Naive B cell (primary cell): Measurements from ENCODE around the gene RTTN. TPM values are rescaled to one million over a fixed set of nuclear protein-coding genes. Genes with fewer than 3 reads are reported as not detected.

Experiments used
- ATAC-seq, 2 donors: fragments of 150-1000 bp; cut with Tn5 transposase; 2 replicates each; pipeline ENCODE4 v1.10.0; 2021; ENCODE audit warnings: low read depth in 2 of 2, mild to moderate bottlenecking in 2 of 2, moderate library complexity in 2 of 2
- DNase-seq: peaks from one replicate; pipeline ENCODE4 v3.0.0; 2022
- H3K27ac Mint-ChIP-seq, 6 donors: one replicate each; pipeline ENCODE4 v1.8.0; 2020 to 2022; ENCODE audit warnings: mild to moderate bottlenecking in 6 of 6, mixed read lengths in 6 of 6, moderate library complexity in 5 of 6, inconsistent platforms in 2 of 6
- H3K27me3 Mint-ChIP-seq, 3 donors: one replicate each; pipeline ENCODE4 v1.8.0; 2021 to 2022; ENCODE audit warnings: mixed read lengths in 3 of 3, mild to moderate bottlenecking in 1 of 3
- H3K36me3 Mint-ChIP-seq, 2 donors: one replicate each; pipeline ENCODE4 v1.8.0; 2020 to 2022; ENCODE audit warnings: mixed read lengths in 2 of 2, inconsistent platforms in 1 of 2, mild to moderate bottlenecking in 1 of 2
- H3K4me1 Mint-ChIP-seq, 3 donors: one replicate each; pipeline ENCODE4 v1.8.0; 2020 to 2022; ENCODE audit warnings: mixed read lengths in 3 of 3, inconsistent platforms in 1 of 3, mild to moderate bottlenecking in 1 of 3, moderate library complexity in 1 of 3
- H3K4me3 Mint-ChIP-seq, 8 donors: one replicate each; pipeline ENCODE4 v1.8.0; 2020 to 2022; ENCODE audit warnings: mild to moderate bottlenecking in 8 of 8, mixed read lengths in 8 of 8, moderate library complexity in 8 of 8, inconsistent platforms in 2 of 8
- H3K9me3 Mint-ChIP-seq, 7 donors: one replicate each; pipeline ENCODE4 v1.8.0; 2020 to 2022; ENCODE audit warnings: mixed read lengths in 7 of 7, mild to moderate bottlenecking in 5 of 7, inconsistent platforms in 2 of 7, moderate library complexity in 1 of 7
- polyA plus RNA-seq, 6 donors: library from polyadenylated mRNA; unstranded; fragments of 300-500 nt; fragmentation: Illumina TruSeq; gene quantifications; one replicate each; pipeline ENCODE4 v1.2.3, GENCODE V29; 2021; ENCODE audit warnings: low read depth in 6 of 6

RTTN gene
- polyA plus RNA-seq, 6 donors from 2014 or later, result 3.1 to 9.2 (median 3.8) TPM

GRCh38 chr18:70021498-70021897 is 184.0 kb downstream of the RTTN start:
- ATAC-seq (no peak), DNase-seq (no peak)
- no peak overlapping the region for H3K27ac Mint-ChIP-seq
- H3K27me3 Mint-ChIP-seq, result no peaks in the 10 kb centered on the region
- no peak overlapping the region for H3K4me3 Mint-ChIP-seq
- no peaks in the 10 kb centered on the region for H3K9me3 Mint-ChIP-seq
- H3K36me3 Mint-ChIP-seq, result peaks cover 50 to 53% of the 10 kb centered on the region in 2 donors
- no peaks in the 10 kb centered on the region for H3K4me1 Mint-ChIP-seq

- H3K27me3 Mint-ChIP-seq, result no peaks in the 10 kb centered on the region
- no peaks in the 10 kb centered on the region for H3K9me3 Mint-ChIP-seq
- ATAC-seq (no peak), DNase-seq (no peak)
- no peak overlapping the region for H3K27ac Mint-ChIP-seq
- H3K36me3 Mint-ChIP-seq, result peaks cover 52% of the 10 kb centered on the region in 2 donors
- H3K4me3 Mint-ChIP-seq, result no peak overlapping the region
- H3K4me1 Mint-ChIP-seq, result no peaks in the 10 kb centered on the region
These were observed 184.4 kb downstream of the RTTN start for GRCh38 chr18:70021043-70021442.

GRCh38 chr18:70019991-70020390 is 185.5 kb downstream of the RTTN start:
- H3K4me3 Mint-ChIP-seq, result no peak overlapping the region
- no peak overlapping the region for H3K27ac Mint-ChIP-seq
- H3K27me3 Mint-ChIP-seq, result no peaks in the 10 kb centered on the region
- H3K9me3 Mint-ChIP-seq, result no peaks in the 10 kb centered on the region
- no peak for DNase-seq
- no peak for ATAC-seq
- no peaks in the 10 kb centered on the region for H3K4me1 Mint-ChIP-seq
- H3K36me3 Mint-ChIP-seq, result peaks cover 45 to 48% of the 10 kb centered on the region in 2 donors

- peaks cover 39 to 43% of the 10 kb centered on the region in 2 donors for H3K36me3 Mint-ChIP-seq
- H3K9me3 Mint-ChIP-seq, result no peaks in the 10 kb centered on the region
- DNase-seq (no peak), ATAC-seq (no peak)
- peak overlapping the region in 1 of 6 donors; percentile 15 for H3K27ac Mint-ChIP-seq
- H3K4me3 Mint-ChIP-seq, result no peak overlapping the region
- H3K4me1 Mint-ChIP-seq, result no peaks in the 10 kb centered on the region
- H3K27me3 Mint-ChIP-seq, result no peaks in the 10 kb centered on the region
These were observed 186.4 kb downstream of the RTTN start for GRCh38 chr18:70019136-70019535.

- Mint-ChIP-seq H3K27ac (no peak overlapping the region), H3K9me3 (peaks cover 0 to 14% (median 7%) of the 10 kb centered on the region in 7 donors), H3K36me3 (peaks cover 30 to 31% of the 10 kb centered on the region in 2 donors), H3K4me1 (no peaks in the 10 kb centered on the region), H3K4me3 (no peak overlapping the region), H3K27me3 (no peaks in the 10 kb centered on the region)
- ATAC-seq (no peak), DNase-seq (no peak)
These were observed 190.4 kb downstream of the RTTN start for GRCh38 chr18:70015127-70015526.

- no peak overlapping the region for H3K27ac Mint-ChIP-seq
- ATAC-seq, result no peak
- H3K36me3 Mint-ChIP-seq, result peaks cover 36 to 37% of the 10 kb centered on the region in 2 donors
- H3K4me1 Mint-ChIP-seq, result no peaks in the 10 kb centered on the region
- H3K27me3 Mint-ChIP-seq, result no peaks in the 10 kb centered on the region
- H3K9me3 Mint-ChIP-seq, result peaks cover 0 to 11% (median 7%) of the 10 kb centered on the region in 7 donors
- no peak overlapping the region for H3K4me3 Mint-ChIP-seq
- DNase-seq, result no peak
These were observed 199.9 kb downstream of the RTTN start for GRCh38 chr18:70005580-70005979.

- H3K36me3 Mint-ChIP-seq, result peaks cover 28 to 35% of the 10 kb centered on the region in 2 donors
- H3K27ac Mint-ChIP-seq, result no peak overlapping the region
- H3K4me1 Mint-ChIP-seq, result no peaks in the 10 kb centered on the region
- ATAC-seq, result no peak
- H3K9me3 Mint-ChIP-seq, result peaks cover 0 to 3% (median 2%) of the 10 kb centered on the region in 7 donors
- no peak for DNase-seq
- no peak overlapping the region for H3K4me3 Mint-ChIP-seq
- no peaks in the 10 kb centered on the region for H3K27me3 Mint-ChIP-seq
These were observed 200.8 kb downstream of the RTTN start for GRCh38 chr18:70004696-70005095.

GRCh38 chr18:69999656-70000055 is 205.8 kb downstream of the RTTN start:
- Mint-ChIP-seq H3K27ac (no peak overlapping the region), H3K36me3 (peaks cover 33 to 45% of the 10 kb centered on the region in 2 donors), H3K4me3 (no peak overlapping the region), H3K9me3 (peaks cover 0 to 6% (median 0%) of the 10 kb centered on the region in 7 donors), H3K27me3 (no peaks in the 10 kb centered on the region), H3K4me1 (no peaks in the 10 kb centered on the region)
- ATAC-seq (no peak), DNase-seq (no peak)

GRCh38 chr18:69998523-69998987 is 206.9 kb downstream of the RTTN start:
- Mint-ChIP-seq H3K27ac (no peak overlapping the region), H3K4me1 (no peaks in the 10 kb centered on the region), H3K36me3 (peaks cover 25 to 42% of the 10 kb centered on the region in 2 donors), H3K27me3 (no peaks in the 10 kb centered on the region), H3K9me3 (peaks cover 0 to 6% (median 0%) of the 10 kb centered on the region in 7 donors), H3K4me3 (no peak overlapping the region)
- ATAC-seq (no peak), DNase-seq (no peak)

GRCh38 chr18:69996951-69997798 is 208.3 kb downstream of the RTTN start:
- Mint-ChIP-seq H3K4me1 (no peaks in the 10 kb centered on the region), H3K36me3 (peaks cover 32 to 37% of the 10 kb centered on the region in 2 donors), H3K27me3 (no peaks in the 10 kb centered on the region), H3K9me3 (peaks cover 0 to 8% (median 2%) of the 10 kb centered on the region in 7 donors), H3K27ac (peak overlapping the region in 3 of 6 donors; percentile 60 to 77 (median 75)), H3K4me3 (peak overlapping the region in 1 of 8 donors; percentile 20)
- no peak for ATAC-seq
- DNase-seq, result no peak

GRCh38 chr18:69996417-69996816 is 209.1 kb downstream of the RTTN start:
- no peak for ATAC-seq
- no peaks in the 10 kb centered on the region for H3K4me1 Mint-ChIP-seq
- DNase-seq, result no peak
- peak overlapping the region in 1 of 8 donors; percentile 31 for H3K4me3 Mint-ChIP-seq
- peaks cover 2 to 15% (median 5%) of the 10 kb centered on the region in 7 donors for H3K9me3 Mint-ChIP-seq
- no peaks in the 10 kb centered on the region for H3K27me3 Mint-ChIP-seq
- H3K27ac Mint-ChIP-seq, result no peak overlapping the region
- H3K36me3 Mint-ChIP-seq, result peaks cover 32 to 39% of the 10 kb centered on the region in 2 donors

GRCh38 chr18:69995774-69996173 is 209.7 kb downstream of the RTTN start:
- Mint-ChIP-seq H3K4me1 (no peaks in the 10 kb centered on the region), H3K4me3 (peak overlapping the region in 1 of 8 donors; percentile 61), H3K9me3 (peaks cover 2 to 20% (median 8%) of the 10 kb centered on the region in 7 donors), H3K27me3 (no peaks in the 10 kb centered on the region), H3K36me3 (peaks cover 32 to 39% of the 10 kb centered on the region in 2 donors), H3K27ac (peak overlapping the region in 1 of 6 donors; percentile 12)
- DNase-seq (no peak), ATAC-seq (no peak)

- no peaks in the 10 kb centered on the region for H3K27me3 Mint-ChIP-seq
- peaks cover 3 to 42% (median 21%) of the 10 kb centered on the region in 7 donors for H3K9me3 Mint-ChIP-seq
- peaks cover 47 to 62% of the 10 kb centered on the region in 2 donors for H3K36me3 Mint-ChIP-seq
- ATAC-seq (no peak), DNase-seq (no peak)
- no peak overlapping the region for H3K27ac Mint-ChIP-seq
- H3K4me1 Mint-ChIP-seq, result no peaks in the 10 kb centered on the region
- no peak overlapping the region for H3K4me3 Mint-ChIP-seq
These were observed 212.7 kb downstream of the RTTN start for GRCh38 chr18:69992776-69993175.

GRCh38 chr18:69987870-69988269 is 217.6 kb downstream of the RTTN start:
- DNase-seq (no peak), ATAC-seq (no peak)
- no peak overlapping the region for H3K4me3 Mint-ChIP-seq
- peaks cover 35 to 58% of the 10 kb centered on the region in 2 donors for H3K36me3 Mint-ChIP-seq
- no peak overlapping the region for H3K27ac Mint-ChIP-seq
- H3K27me3 Mint-ChIP-seq, result no peaks in the 10 kb centered on the region
- no peaks in the 10 kb centered on the region for H3K4me1 Mint-ChIP-seq
- peaks cover 14 to 54% (median 23%) of the 10 kb centered on the region in 7 donors for H3K9me3 Mint-ChIP-seq
